Left ventricle myocardium inferior (tissue), 1 donor: Measurements from ENCODE around the gene IFNL2. TPM values are rescaled to one million over a fixed set of nuclear protein-coding genes. Genes with fewer than 3 reads are reported as not detected.
"Not testable (repeated sequence)": the region's sequence is repeated elsewhere in the genome, so short reads cannot be mapped to it uniquely, and the experiment has no call there.

ENCODE experiments used
- DNase-seq: peaks from one replicate; pipeline ENCODE4 v3.0.0-alpha.2; 2020
- H3K27ac ChIP-seq: fragments of 200-600 bp; replicated peaks from 2 replicates; pipeline ENCODE4 v1.8.0; 2021
- H3K27me3 ChIP-seq: fragments of 200-600 bp; 2 replicates; pipeline ENCODE4 v1.8.0; 2021; ENCODE audit warnings: low read depth
- H3K36me3 ChIP-seq: fragments of 200-600 bp; 2 replicates; pipeline ENCODE4 v1.8.0; 2021
- H3K4me1 ChIP-seq: fragments of 200-600 bp; 2 replicates; pipeline ENCODE4 v1.8.0; 2021
- H3K4me3 ChIP-seq: fragments of 200-600 bp; 2 replicates; pipeline ENCODE4 v1.8.0; 2021; ENCODE audit warnings: mild to moderate bottlenecking, moderate library complexity
- H3K9me3 ChIP-seq: fragments of 200-600 bp; replicated peaks from 2 replicates; pipeline ENCODE4 v1.8.0; 2021
- intact Hi-C: fragments of 100-400 bp; cut with micrococcal nuclease; formaldehyde crosslinking; loops from one replicate; pipeline ENCODE4 v1.11.0; 2022
- total RNA-seq: library from RNA; stranded (reverse); fragmentation: NEBNext Ultra II Directional; extraction: Animal tissue kit (Norgen Biotek cat#: 25700); gene quantifications from one replicate; pipeline ENCODE4 v1.2.1, GENCODE V29; 2021
- TF ChIP-seq, protein P1 (sequence below): fragments of 200-600 bp; IDR thresholded peaks from 2 replicates; pipeline ENCODE4 v1.8.0; 2021; ENCODE audit warnings: antibody characterized with exemption, mild to moderate bottlenecking, borderline replicate concordance
- donor health status: DM: no; HTN: yes; CAD: no; lungs with severe emphysema.

Gene IFNL2
- total RNA-seq, 1 donor from 2014 or later, result not detected

DNA sequence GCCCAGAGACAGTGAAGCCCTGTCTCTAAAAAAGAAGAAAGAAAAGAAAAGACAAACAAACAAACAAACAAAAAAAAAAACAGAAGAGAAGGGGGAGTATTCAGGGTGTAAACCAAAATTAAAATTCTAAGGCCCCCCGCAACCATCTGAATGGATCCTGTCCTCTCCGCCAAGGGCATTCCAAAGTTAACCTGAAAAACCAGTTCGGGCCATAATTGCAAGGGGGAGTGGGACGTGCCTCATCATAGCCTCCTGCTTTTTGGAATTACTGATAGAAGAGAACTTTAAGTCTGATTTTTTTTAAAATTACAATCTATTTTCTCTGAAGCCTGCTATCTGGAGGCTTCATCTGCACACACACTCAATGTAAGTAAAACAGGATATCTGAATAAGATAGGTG is 5.7 kb upstream of the IFNL2 start:
- no peak overlapping the region for H3K27ac ChIP-seq
- no peak overlapping the region for H3K4me3 ChIP-seq
- peaks cover 89% of the 10 kb centered on the region for H3K27me3 ChIP-seq
- no peaks in the 10 kb centered on the region for H3K36me3 ChIP-seq
- H3K4me1 ChIP-seq, result peaks cover 14% of the 10 kb centered on the region
- no peak for DNase-seq
- no peaks in the 10 kb centered on the region for H3K9me3 ChIP-seq
- TF ChIP-seq, protein P1, sequence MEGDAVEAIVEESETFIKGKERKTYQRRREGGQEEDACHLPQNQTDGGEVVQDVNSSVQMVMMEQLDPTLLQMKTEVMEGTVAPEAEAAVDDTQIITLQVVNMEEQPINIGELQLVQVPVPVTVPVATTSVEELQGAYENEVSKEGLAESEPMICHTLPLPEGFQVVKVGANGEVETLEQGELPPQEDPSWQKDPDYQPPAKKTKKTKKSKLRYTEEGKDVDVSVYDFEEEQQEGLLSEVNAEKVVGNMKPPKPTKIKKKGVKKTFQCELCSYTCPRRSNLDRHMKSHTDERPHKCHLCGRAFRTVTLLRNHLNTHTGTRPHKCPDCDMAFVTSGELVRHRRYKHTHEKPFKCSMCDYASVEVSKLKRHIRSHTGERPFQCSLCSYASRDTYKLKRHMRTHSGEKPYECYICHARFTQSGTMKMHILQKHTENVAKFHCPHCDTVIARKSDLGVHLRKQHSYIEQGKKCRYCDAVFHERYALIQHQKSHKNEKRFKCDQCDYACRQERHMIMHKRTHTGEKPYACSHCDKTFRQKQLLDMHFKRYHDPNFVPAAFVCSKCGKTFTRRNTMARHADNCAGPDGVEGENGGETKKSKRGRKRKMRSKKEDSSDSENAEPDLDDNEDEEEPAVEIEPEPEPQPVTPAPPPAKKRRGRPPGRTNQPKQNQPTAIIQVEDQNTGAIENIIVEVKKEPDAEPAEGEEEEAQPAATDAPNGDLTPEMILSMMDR, result no peak
- intact Hi-C loops, result no loop called here

DNA sequence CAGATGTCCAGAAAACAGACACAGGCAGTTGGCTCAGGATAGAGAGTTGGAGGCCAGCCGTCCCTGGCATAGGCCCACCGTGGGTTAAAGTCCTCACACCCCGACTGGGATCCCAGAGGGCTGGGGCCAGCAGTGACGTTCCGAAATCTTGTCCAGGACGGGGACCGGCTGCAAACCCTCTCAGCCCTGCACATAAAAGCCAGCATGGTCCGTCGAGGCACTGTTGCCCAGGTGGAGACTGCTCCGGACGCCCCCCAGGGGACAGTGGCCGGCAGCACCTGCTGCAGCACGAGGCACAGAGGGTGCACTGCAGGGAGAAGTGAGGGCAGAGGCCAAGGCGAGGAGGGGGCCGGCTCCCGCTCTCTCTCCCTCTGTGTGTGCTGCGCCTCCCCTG is 4.3 kb upstream of the IFNL2 start:
- H3K4me3 ChIP-seq, result no peak overlapping the region
- H3K4me1 ChIP-seq, result peaks cover 14% of the 10 kb centered on the region
- intact Hi-C loops, result no loop called here
- TF ChIP-seq, protein P1, result no peak
- no peak overlapping the region for H3K27ac ChIP-seq
- no peak for DNase-seq
- no peaks in the 10 kb centered on the region for H3K9me3 ChIP-seq
- no peaks in the 10 kb centered on the region for H3K36me3 ChIP-seq
- peaks cover 85% of the 10 kb centered on the region for H3K27me3 ChIP-seq

DNA sequence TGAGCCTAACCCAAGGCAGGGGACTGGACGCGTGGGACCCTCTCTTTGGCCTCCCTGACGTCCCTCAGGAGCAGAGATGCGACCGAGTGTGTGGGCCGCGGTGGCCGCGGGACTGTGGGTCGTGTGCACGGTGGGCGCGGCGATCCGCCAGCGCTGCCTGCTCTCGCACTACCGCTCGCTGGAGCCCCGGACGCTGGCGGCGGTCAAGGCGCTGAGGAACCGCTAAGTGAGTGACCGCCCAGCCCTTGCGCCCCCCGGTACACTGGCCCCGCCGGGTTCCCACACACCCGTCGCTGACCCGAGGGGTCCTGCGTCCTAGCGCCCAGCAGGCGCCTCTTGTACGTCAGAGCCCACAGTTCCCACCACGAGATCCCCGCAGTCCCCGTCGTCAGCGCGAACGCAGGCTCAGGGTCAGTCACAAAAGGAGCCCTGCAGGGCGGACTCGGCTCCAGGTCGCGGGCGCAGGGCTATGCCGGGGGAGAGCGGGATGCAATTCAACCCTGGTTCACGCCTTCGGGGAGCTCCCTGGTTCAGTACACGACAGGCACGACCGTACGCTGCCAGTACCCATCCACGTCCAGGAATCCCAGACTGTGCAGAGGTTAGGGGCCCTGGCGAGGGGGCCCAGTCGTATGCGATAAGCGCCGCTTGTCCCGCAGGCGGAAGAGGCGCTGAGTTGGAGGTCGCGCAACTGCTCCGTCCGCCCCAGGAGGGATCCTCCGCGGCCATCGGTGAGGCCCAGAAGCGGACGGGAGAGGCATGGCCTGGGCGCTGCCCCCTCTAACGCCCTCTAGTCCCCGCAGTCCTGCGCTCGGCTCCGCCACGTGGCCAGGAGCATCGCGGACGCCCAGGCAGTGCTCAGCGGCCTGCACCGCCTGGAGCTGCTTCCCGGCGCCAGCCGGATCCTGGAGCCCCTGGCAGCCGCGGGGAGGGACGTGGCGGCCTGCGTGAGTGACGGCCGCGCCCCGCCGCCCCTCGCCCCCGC is 3.6 kb upstream of the IFNL2 start:
- intact Hi-C loops, result no loop called here
- Histone ChIP-seq H3K9me3 (no peaks in the 10 kb centered on the region), H3K4me3 (no peak overlapping the region), H3K36me3 (no peaks in the 10 kb centered on the region), H3K27me3 (peaks cover 88% of the 10 kb centered on the region), H3K4me1 (peaks cover 14% of the 10 kb centered on the region), H3K27ac (no peak overlapping the region)
- TF ChIP-seq, protein P1, result no peak
- no peak for DNase-seq

DNA sequence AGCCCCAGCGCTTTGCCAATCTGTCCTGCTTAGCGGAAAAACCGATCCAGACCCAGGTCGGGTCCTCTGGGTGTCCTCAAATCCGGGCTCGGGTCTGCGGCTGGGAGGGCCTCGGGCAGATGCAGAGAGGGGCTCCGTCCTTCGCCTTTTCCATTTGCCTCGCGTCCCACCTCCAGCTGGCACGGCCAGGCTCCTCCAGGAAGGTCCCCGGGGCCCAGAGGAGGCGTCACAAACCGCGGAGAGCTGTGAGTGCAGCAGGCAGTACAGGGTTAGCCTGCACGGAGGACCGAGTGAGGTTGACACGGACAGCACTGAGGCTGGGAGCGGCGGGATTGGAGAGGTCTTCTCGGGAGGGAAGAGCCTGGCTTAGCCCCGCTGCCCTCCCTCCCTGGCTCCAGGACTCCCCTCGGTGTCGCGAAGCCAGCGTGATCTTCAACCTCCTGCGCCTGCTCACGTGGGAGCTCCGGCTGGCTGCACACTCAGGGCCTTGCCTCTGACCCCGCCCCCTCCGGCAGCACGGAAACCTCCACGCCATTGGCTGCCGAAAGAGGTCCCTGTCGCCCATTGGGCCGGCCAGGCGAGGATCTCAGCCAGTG is 2.8 kb upstream of the IFNL2 start:
- no peak for DNase-seq
- H3K27me3 ChIP-seq, result peaks cover 87% of the 10 kb centered on the region
- H3K4me3 ChIP-seq, result no peak overlapping the region
- no peaks in the 10 kb centered on the region for H3K9me3 ChIP-seq
- H3K27ac ChIP-seq, result no peak overlapping the region
- H3K4me1 ChIP-seq, result peaks cover 14% of the 10 kb centered on the region
- intact Hi-C loops, result no loop called here
- TF ChIP-seq, protein P1, result no peak
- H3K36me3 ChIP-seq, result no peaks in the 10 kb centered on the region

DNA sequence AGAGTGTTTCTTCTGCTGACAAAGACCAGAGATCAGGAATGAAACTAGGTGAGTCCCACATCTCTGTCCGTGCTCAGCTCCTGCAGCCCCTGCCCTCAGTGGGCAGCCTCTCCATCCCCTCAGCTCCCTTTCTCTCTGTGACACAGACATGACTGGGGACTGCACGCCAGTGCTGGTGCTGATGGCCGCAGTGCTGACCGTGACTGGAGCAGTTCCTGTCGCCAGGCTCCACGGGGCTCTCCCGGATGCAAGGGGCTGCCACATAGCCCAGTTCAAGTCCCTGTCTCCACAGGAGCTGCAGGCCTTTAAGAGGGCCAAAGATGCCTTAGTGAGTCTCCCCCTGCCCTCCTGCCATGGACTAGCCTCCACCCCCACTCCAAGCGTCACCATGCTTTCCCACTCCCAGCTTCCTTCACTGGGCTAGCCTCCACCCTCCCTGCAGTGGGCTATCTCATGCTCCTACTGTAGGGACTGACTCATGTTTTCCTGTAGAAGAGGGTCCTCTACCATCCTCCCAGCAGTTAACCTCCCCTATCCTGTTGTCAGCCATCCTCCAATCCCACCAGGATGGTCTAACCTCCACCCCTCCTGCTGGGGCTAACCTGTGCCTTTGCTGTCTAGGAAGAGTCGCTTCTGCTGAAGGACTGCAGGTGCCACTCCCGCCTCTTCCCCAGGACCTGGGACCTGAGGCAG is 481 bp downstream of the IFNL2 start:
- DNase-seq, H3K27ac ChIP-seq, H3K36me3 ChIP-seq, intact Hi-C loops, H3K9me3 ChIP-seq, H3K4me3 ChIP-seq: not testable (repeated sequence)
- Histone ChIP-seq H3K27me3 (peaks cover 75% of the 10 kb centered on the region), H3K4me1 (peaks cover 14% of the 10 kb centered on the region)

DNA sequence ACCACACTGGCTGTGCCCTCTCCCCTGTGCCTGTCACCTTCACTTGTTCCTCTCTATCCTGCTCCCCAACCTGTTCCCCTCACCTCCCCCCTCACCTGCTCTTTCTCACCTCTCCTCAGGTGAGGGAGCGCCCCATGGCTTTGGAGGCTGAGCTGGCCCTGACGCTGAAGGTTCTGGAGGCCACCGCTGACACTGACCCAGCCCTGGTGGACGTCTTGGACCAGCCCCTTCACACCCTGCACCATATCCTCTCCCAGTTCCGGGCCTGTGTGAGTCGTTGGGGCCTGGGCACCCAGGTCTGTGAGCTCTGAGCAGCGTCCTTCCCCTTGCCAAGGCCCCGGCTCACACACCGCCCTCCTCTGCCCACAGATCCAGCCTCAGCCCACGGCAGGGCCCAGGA is 1.2 kb downstream of the IFNL2 start:
- intact Hi-C loops, H3K4me3 ChIP-seq, H3K36me3 ChIP-seq, DNase-seq, H3K9me3 ChIP-seq, H3K27ac ChIP-seq: not testable (repeated sequence)
- Histone ChIP-seq H3K4me1 (peaks cover 12% of the 10 kb centered on the region), H3K27me3 (peaks cover 75% of the 10 kb centered on the region)
